DMS53 (cell line): ENCODE results near the gene DMRT3.
A peak's percentile ranks its signal among the peaks of the same experiment; 100 is the strongest.

Experiments
- DNase-seq: peaks from one replicate; lab custom pipeline; 2025; lab: John Stamatoyannopoulos, UW

DMRT3 gene

GRCh38 chr9:971901-972500 lies 4.5 kb upstream of the DMRT3 start:
- DNase-seq, result peak; percentile 64

GRCh38 chr9:972501-973294 lies 3.8 kb upstream of the DMRT3 start:
- DNase-seq, result peak; percentile 38

DNA sequence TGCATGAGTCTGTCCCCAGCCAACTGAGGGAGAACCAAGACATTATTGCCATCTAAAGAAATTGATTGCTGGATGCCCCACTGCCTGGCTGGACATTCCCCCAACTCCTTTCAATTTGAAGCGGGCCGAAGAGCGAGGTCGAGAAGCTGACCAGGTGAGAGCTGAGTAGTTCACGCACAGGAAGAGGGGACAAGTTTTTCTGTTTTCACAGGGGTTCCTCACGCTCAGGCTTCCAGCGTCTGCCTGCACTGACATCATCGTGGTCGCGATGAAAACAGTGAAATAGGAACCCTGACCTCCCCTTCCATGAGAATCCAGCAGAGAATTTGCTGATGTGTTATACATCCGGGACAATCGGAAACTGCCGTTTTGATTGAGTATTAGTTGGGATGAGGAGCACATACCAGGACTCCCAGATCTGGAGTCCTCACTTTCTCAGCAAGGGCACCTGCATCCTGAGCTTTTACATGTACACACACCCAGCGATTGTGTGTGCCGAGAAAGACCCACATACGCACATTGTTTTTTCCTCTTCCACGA lies 3.1 kb upstream of the DMRT3 start:
- no peak for DNase-seq

DNA sequence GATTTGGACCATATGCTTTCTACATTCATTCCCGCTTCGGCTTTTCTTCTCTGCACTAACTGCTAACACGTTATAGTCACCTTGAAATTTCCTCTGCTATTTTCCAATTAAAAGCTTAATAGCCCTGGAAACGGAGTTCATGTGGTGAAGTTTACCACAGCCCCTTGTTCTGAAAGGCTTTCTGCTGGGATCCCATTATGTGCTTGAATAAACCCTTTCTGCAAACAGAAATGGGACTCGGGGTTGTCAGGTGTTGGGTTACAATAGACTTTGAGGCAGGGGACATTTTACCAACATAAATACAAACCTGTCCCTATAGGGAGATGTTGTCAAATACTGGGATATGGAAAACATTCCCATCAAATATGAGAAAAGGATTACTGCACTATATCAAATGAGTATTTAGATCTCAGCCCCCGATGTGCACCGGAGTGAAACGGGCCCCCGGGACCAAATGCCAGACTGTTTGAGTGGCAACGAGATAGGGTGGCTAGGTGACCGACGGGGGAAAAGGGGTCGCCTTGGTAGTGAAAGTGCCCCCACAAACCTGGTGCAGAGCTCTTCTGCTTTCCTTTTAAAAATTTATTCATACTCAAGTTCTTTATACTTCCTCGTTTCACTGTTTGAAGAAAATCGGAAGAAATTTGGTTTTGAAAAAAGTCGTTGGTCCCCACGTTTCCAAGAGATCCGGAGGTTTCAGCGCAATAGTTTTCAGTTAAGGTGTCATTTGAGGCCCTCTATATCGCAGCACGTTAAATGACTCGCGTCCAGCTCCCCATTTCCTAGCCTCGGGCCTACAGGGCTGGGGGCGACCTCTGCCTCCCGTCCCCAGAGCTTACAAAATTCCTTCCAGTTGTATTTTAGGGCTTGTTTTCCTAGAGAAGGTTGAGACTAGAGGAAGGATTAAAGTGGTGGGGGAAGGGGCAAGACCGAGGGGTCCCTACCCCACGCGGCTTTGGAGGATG lies 2.1 kb upstream of the DMRT3 start:
- DNase-seq, result no peak

- no peak for DNase-seq
Observed at GRCh38 chr9:974996-975739, 1.3 kb upstream of the DMRT3 start.

GRCh38 chr9:975740-976257 lies 656 bp upstream of the DMRT3 start:
- no peak for DNase-seq

- peak; percentile 64 for DNase-seq
Observed at GRCh38 chr9:976943-977837, 735 bp downstream of the DMRT3 start.

GRCh38 chr9:977838-978830 lies 1.7 kb downstream of the DMRT3 start:
- peak; percentile 3 for DNase-seq

DNA sequence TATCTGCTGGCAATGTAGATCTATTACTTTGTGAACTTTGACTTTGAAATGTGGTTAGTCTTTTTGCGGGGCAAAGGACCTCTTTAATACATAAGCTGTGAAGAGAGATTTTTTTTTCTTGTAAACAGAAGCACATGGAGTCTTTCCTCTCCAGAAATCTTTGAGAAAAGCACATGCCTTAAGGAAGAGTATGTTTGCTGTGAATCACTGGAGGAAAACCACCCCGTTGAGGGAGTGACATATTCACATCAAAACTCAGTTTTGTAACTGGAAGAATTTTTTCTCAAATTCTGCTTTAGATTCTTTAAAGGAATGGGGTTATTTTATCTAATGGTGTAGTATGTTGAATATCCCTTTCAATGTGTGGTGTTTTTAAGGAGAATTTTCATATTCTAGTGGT lies 3.5 kb downstream of the DMRT3 start:
- no peak for DNase-seq

DNA sequence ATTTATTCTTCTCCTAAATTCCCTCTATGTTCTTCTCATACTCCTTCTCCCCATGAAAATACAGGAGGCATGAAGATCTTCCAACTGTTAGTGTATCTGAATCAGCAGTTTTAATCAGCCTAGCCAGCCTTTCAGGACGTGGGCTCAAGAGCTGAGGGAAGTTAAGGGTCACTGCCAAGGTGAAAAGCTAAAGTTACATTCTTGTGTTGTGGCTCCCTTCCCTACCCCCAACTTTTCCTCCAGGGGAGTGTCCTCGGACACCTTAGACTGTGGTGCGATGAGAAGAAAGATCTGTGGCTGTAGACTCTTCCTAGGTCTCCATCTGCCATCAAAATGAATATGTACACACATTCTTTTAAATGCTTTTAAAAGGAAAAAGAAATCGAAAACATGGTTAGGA lies 4.2 kb downstream of the DMRT3 start:
- no peak for DNase-seq

GRCh38 chr9:981491-981898 lies 5.0 kb downstream of the DMRT3 start:
- no peak for DNase-seq

GRCh38 chr9:982394-983230 lies 6.2 kb downstream of the DMRT3 start:
- no peak for DNase-seq

GRCh38 chr9:994005-994404 lies 17.6 kb downstream of the DMRT3 start:
- no peak for DNase-seq

GRCh38 chr9:995192-995591 lies 18.7 kb downstream of the DMRT3 start:
- DNase-seq, result no peak

- peak; percentile 57 for DNase-seq
Observed at GRCh38 chr9:995781-996180, 19.3 kb downstream of the DMRT3 start.

- DNase-seq, result peak; percentile 33
Observed at GRCh38 chr9:998299-999110, 22.1 kb downstream of the DMRT3 start.

GRCh38 chr9:1001838-1002237 lies 25.4 kb downstream of the DMRT3 start:
- DNase-seq, result no peak
